Stimulated activated naive CD4-positive, alpha-beta T cell treated with Interleukin-2 at 50 U/mL for 16 hours (primary cell): Measurements from ENCODE around the gene KANSL1.

Experiments
- DNase-seq: peaks from one replicate; lab custom pipeline; 2025; lab: John Stamatoyannopoulos, UW

KANSL1 gene

GRCh38 chr17:46039592-46040186 is 153.5 kb downstream of the KANSL1 start:
- no peak for DNase-seq

GRCh38 chr17:46038937-46039336 is 154.3 kb downstream of the KANSL1 start:
- no peak for DNase-seq

GRCh38 chr17:46038414-46038813 is 154.8 kb downstream of the KANSL1 start:
- DNase-seq = no peak

GRCh38 chr17:46037722-46038255 is 155.4 kb downstream of the KANSL1 start:
- no peak for DNase-seq

GRCh38 chr17:46036491-46036890 is 156.7 kb downstream of the KANSL1 start:
- DNase-seq = no peak

GRCh38 chr17:46035112-46035818 is 158.0 kb downstream of the KANSL1 start:
- DNase-seq = no peak

GRCh38 chr17:46033392-46033791 is 159.8 kb downstream of the KANSL1 start:
- no peak for DNase-seq

- no peak for DNase-seq
Measured at GRCh38 chr17:46032909-46033308, 160.3 kb downstream of the KANSL1 start.

- DNase-seq = no peak
Measured at GRCh38 chr17:46031920-46032319, 161.3 kb downstream of the KANSL1 start.

GRCh38 chr17:46031440-46031839 is 161.8 kb downstream of the KANSL1 start:
- DNase-seq = no peak

- DNase-seq = no peak
Measured at GRCh38 chr17:46030752-46031151, 162.5 kb downstream of the KANSL1 start.

GRCh38 chr17:46029627-46030026 is 163.6 kb downstream of the KANSL1 start:
- DNase-seq = no peak

GRCh38 chr17:46028981-46029565 is 164.2 kb downstream of the KANSL1 start:
- no peak for DNase-seq

GRCh38 chr17:46028374-46028773 is 164.9 kb downstream of the KANSL1 start:
- no peak for DNase-seq

- DNase-seq = no peak
Measured at GRCh38 chr17:46027976-46028325, 165.3 kb downstream of the KANSL1 start.

- DNase-seq = no peak
Measured at GRCh38 chr17:46027048-46027975, 165.9 kb downstream of the KANSL1 start.

GRCh38 chr17:46026166-46027047 is 166.8 kb downstream of the KANSL1 start:
- no peak for DNase-seq

GRCh38 chr17:46025510-46026165 is 167.6 kb downstream of the KANSL1 start:
- DNase-seq = no peak

- DNase-seq = no peak
Measured at GRCh38 chr17:46025060-46025459, 168.2 kb downstream of the KANSL1 start.

- no peak for DNase-seq
Measured at GRCh38 chr17:46024590-46024989, 168.6 kb downstream of the KANSL1 start.
